A549 treated with Mapracorat at 1 μM for 4 hours (cell line): ENCODE results near the gene WDR74. TPM values are rescaled to one million over a fixed set of nuclear protein-coding genes. Genes with fewer than 3 reads are reported as not detected.

Experiments
- total RNA-seq: library from RNA; stranded (reverse); fragments of 200-300 nt; extraction: Qiagen RNA extraction; gene quantifications from 5 replicates; pipeline ENCODE4 v1.2.3, GENCODE V29; 2022

The WDR74 gene
- 74.3 to 86.7 TPM (median 77.3 TPM) in 5 replicates for total RNA-seq

DNA sequence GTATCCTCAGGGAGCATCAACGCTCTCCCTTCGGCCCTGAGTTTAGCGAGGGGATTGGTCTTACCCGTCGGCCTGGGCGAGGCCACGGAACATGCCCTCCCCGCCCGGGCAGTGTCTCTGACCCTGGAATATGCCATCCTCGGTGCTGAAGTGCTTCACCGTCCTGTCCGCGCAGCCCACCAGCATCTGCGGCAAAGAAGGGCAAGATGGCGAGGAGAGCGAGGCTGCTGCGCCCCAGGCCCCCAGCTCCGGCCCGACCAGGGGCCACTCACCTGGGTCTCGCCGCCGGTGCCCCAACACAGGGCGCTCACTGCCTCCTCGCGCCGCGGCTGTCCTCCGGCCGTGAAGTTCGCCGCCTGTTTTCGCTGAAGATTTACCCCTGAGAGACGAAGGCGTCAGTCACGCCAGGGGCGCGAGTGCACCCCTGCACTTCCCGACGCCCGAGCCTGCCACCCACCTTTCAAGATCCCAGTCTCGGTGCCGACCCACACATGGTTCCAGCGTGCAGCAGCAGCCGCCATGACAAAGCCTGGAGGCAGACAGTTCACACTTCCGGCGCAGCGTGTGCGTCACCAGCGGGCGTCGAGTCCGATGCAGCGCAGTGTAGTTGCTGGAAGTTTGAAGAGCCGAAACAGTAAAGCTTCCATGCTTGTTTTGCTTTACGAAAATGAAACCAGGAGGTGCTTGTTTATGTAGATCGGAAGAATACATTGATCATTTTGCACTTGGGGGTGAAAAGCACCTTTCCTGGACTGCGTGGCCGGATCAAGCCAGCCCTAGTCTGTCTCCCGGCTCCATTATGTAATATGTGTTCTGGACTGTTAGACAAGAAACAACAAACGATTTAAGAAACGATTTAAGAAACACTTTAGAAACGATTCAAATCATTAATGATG, at the start of gene WDR74:
Gene WDR74, minus strand, starts transcription at position 541 of the 896 bp plus-strand sequence. Its CDS starts 20 bp downstream, at position 521.

DNA sequence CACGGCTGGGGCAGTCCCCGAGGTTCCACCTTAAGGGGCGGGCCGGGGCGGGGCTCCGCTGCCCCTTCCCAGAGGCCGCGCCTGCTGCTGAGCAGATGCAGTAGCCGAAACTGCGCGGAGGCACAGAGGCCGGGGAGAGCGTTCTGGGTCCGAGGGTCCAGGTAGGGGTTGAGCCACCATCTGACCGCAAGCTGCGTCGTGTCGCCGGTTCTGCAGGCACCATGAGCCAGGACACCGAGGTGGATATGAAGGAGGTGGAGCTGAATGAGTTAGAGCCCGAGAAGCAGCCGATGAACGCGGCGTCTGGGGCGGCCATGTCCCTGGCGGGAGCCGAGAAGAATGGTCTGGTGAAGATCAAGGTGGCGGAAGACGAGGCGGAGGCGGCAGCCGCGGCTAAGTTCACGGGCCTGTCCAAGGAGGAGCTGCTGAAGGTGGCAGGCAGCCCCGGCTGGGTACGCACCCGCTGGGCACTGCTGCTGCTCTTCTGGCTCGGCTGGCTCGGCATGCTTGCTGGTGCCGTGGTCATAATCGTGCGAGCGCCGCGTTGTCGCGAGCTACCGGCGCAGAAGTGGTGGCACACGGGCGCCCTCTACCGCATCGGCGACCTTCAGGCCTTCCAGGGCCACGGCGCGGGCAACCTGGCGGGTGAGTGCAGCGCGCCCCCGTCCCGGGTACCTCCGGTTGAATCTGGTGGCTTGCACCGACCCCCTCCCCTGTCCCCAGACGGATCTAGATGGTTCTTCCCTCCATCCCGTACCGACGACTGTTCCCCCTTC, 41.6 kb upstream of the WDR74 start, which contains the start of gene SLC3A2:
Gene SLC3A2, plus strand, starts transcription at position 94 of the 776 bp plus-strand sequence. Its CDS starts 128 bp downstream, at position 222.

DNA sequence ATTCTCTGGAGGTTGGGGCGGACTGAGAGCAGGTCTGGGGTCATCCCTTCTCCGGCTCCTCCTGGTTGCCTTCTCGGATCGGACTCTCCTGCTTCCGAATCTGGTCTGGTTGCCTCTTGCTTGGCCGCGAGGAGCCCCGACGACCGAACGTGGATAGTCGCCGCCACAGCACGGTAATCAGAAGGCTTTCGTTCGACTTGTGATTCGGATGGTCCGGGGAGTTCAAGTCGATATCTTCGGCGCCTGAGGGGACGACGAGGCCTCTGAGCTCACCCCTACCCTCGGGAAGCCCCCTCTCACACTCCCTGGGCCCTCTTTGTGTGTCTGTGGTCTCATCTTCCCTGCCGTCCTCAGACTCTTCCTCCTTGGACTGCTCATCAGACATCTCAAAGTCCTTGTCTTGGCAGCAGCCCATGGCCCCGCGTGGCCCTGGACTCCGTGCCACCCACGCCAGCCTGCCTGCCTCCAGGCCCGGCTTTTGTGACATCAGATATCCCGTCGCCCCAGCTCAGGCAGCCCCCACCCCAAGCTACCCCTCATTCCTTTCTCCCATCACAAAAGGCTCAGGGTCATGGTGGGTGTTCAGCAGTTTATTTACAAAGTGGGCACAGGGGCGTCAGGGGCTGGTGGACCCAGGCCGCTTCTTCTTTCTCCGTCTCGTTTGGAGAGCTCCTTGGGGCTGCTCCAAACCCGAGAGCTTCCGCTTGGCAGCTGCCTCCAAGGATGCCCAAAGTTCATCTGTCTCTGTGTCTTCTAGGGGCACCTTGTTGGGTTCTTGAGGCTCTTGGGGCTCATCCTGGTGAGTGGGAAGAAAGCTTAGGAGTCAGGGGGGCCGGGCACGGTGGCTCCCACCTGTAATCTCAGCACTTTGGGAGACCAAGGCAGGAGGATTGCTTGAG, 6.8 kb downstream of the WDR74 start, which contains the start of gene TEX54:
Gene TEX54, minus strand, starts transcription at position 506 of the 899 bp plus-strand sequence.

DNA sequence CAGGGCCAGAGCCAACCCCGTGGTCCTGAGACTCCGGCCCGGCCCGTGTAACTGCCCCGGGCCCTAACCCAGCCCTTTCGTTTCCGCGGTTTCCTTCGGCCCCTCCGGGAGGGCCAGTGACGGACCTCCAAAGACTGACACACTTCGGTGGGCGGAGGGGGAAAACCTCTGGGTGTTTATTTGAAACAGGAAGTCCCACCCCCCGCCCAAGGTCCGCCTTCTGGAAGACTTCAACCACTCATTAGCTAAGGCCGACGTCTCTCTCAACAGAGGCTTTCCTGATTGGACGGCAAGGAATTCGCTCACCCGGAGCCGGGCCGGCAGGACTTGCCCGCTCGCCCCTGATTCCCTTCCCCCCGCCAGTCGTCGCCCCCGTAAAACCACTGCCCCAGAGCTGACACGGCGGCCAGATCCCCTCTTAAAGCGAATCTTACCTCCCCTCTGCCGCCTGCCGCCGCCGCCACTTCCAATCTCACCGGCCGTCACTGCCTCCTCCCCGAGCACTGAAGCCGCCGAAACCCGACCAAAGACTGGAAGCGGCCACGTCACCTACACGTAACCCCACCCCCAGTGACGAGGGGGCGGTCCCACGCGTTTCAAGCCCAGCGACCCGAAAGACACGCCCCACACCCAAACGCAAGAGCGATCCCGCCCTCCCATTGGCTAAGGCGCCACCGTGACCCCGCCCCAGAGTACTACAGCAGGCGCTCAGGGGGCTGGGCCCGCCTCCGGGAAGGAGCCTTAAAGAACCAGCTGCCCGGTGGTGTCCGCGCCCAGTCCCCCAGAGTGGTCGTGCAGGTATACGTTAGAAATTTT, 7.7 kb downstream of the WDR74 start, which contains the start of gene STX5:
Gene STX5, minus strand, starts transcription at position 532 of the 816 bp plus-strand sequence. CDS start 808 bp downstream, outside the sequence.

DNA sequence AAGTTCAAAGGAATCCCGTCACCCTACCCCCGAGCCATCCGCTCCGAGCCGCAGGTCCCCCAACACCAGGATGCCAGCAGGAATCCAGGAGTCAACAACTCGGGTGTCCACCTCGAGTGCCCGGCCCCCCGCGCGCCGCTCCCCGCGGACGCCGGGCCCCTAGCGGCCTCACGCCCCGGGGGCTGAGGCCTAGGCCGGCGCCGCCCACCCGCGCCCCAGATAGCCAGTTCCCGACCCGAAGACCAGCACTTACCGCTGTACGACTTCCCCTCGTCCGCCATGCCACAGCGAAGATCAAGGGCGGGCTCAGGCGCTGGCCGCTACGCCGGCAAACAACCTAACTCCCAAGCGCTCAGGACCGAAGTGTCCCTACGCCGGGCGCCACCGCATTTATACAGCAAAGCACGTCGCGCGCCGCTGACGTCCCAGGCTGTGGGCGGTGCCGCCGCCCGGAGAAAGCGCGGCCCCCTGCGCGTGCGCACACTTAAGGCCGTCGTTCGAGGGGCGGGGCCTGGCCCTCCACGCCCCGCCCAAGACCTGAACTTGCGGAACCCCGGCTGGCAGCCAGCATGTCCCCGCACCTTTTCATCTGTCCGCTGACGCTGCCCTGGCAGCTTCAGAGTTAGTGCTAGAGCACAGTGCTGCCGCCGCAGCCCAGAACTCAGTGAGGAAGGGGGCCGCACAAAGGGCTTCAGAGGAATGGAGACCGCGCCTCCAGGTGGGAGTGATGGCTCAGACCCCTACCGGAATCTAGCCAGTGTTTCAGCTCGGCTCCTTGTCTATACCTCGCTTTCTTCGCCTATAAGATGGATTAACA, 34.1 kb downstream of the WDR74 start, which contains the start of gene NXF1:
Gene NXF1, minus strand, starts transcription at position 365 of the 817 bp plus-strand sequence. Its CDS starts 84 bp downstream, at position 281.

DNA sequence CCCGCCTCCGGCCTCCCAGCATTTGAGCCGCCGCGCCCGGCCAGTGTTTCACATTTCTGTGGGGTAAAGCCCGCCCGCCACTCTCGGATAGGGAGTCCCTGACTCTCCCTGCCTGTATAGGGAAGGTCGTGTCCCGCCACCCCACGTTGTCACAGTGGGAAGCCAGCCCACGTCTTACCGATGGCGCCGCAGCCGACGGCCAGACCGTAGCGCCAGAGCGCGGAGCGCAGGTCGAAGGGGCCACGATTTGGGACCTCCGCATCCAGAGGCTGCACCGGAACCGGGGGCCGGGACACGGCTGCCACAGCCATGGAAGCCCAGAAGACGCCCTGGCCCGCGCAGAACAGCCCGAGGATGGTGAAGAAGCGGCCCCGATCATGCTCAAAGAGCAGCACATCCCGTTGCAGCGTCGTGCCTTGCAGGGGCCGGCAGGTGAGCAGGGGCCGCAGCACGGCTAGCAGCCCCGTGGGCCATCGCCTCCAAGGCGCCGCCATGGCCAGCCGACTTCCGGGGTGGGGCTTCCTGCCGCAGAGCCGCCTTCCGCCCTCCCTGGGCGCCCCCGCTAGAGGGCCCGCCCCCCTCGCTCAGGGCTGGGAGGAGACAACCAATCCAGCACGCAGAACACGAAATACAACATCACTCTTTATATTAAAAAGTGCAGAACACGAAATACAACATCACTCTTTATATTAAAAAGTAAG, 47.7 kb downstream of the WDR74 start, which contains the start of gene TMEM223:
Gene TMEM223, minus strand, starts transcription at position 506 of the 701 bp plus-strand sequence. Its CDS starts 12 bp downstream, at position 494.

DNA sequence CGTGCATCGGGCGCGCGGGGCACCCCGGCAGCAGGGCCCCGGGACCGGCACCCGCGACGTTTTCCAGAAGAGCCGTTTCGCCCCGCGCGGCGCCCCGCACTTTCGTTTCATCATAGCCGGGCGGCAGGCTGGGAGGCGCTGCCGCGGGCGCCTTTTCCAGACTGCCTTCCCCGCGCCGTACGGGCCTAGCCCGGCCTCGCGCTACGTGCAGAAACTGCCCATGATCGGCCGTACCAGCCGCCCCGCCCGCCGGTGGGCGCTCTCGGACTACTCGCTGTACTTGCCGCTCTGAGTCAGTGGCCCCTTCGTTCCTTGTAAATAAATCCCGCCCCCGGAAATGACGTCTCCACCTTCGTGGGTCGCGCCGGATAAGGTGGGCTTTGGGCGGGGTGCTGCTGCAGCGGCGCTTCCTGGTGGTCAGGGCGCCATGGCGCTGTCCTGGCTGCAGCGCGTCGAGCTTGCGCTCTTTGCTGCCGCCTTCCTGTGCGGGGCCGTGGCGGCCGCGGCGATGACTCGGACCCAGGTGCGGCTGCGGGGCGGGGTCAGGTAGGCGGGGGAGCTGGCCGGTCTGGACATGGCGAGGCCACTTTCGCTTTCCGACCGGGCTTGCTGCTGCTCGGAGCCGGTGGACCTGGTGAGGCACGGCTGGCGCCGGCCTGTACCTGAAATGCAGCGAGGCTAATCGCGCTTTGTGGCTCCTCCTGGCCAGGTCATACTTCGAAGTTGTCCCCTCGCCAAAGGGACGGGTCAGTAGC, 52.2 kb downstream of the WDR74 start, which contains the start of gene TMEM179B:
Gene TMEM179B, plus strand, starts transcription at position 398 of the 755 bp plus-strand sequence. Its CDS starts 30 bp downstream, at position 428.

Other genes with a start within 250 kb of the WDR74 start
- 13.6 to 16.7 TPM (median 16.4 TPM) in 5 replicates for gene TUT1, start 248.1 kb downstream of the WDR74 start, total RNA-seq
- 84.2 to 90.9 TPM (median 87.8 TPM) in 5 replicates for gene MTA2, start 237.7 kb downstream of the WDR74 start, total RNA-seq
- gene EML3, start 226.8 kb downstream of the WDR74 start, total RNA-seq = 18.3 to 27.8 TPM (median 22.2 TPM) in 5 replicates
- gene ROM1, start 226.3 kb downstream of the WDR74 start, total RNA-seq = 3.5 to 4.8 TPM (median 4.3 TPM) in 5 replicates
- 40.7 to 59.1 TPM (median 53.6 TPM) in 5 replicates for gene B3GAT3, start 217.6 kb downstream of the WDR74 start, total RNA-seq
- gene GANAB, start 193.0 kb downstream of the WDR74 start, total RNA-seq = 226 to 272 TPM (median 254 TPM) in 5 replicates
- gene INTS5, start 186.3 kb downstream of the WDR74 start, total RNA-seq = 16.6 to 22.4 TPM (median 21.4 TPM) in 5 replicates
- gene C11orf98, start 174.4 kb downstream of the WDR74 start, total RNA-seq = 120 to 142 TPM (median 133 TPM) in 5 replicates
- gene CSKMT, start 174.3 kb downstream of the WDR74 start, total RNA-seq = 9.8 to 16.3 TPM (median 14.4 TPM) in 5 replicates
- gene UQCC3, start 167.9 kb downstream of the WDR74 start, total RNA-seq = 27.0 to 39.9 TPM (median 36.2 TPM) in 5 replicates
- gene LBHD1, start 167.3 kb downstream of the WDR74 start, total RNA-seq = 3.1 to 5.1 TPM (median 4.6 TPM) in 5 replicates
- gene UBXN1, start 160.5 kb downstream of the WDR74 start, total RNA-seq = 102 to 125 TPM (median 116 TPM) in 5 replicates
- 0.06 to 0.24 TPM (median 0.09 TPM) in 4 of 5 replicates, not detected in the other for gene LRRN4CL, start 150.1 kb downstream of the WDR74 start, total RNA-seq
- gene BSCL2, start 132.2 kb downstream of the WDR74 start, total RNA-seq = 54.7 to 81.4 TPM (median 71.3 TPM) in 5 replicates
- not detected in 5 replicates for gene GNG3, start 131.9 kb downstream of the WDR74 start, total RNA-seq
- gene HNRNPUL2, start 112.1 kb downstream of the WDR74 start, total RNA-seq = 36.4 to 41.5 TPM (median 40.5 TPM) in 5 replicates
- gene TTC9C, start 111.1 kb downstream of the WDR74 start, total RNA-seq = 28.9 to 34.9 TPM (median 31.7 TPM) in 5 replicates
- 1.1 to 1.8 TPM (median 1.6 TPM) in 5 replicates for gene ZBTB3, start 85.4 kb downstream of the WDR74 start, total RNA-seq
- gene POLR2G, start 78.0 kb downstream of the WDR74 start, total RNA-seq = 165 to 180 TPM (median 178 TPM) in 5 replicates
- gene TAF6L, start 68.2 kb downstream of the WDR74 start, total RNA-seq = 11.7 to 16.5 TPM (median 12.7 TPM) in 5 replicates
- gene TMEM179B, start 52.2 kb downstream of the WDR74 start, total RNA-seq = 78.3 to 95.8 TPM (median 85.2 TPM) in 5 replicates
- 18.5 to 27.8 TPM (median 26.5 TPM) in 5 replicates for gene TMEM223, start 47.6 kb downstream of the WDR74 start, total RNA-seq
- gene NXF1, start 34.1 kb downstream of the WDR74 start, total RNA-seq = 41.1 to 56.6 TPM (median 51.1 TPM) in 5 replicates
- 19.5 to 24.9 TPM (median 24.1 TPM) in 5 replicates for gene STX5, start 7.5 kb downstream of the WDR74 start, total RNA-seq
- gene TEX54, start 6.7 kb downstream of the WDR74 start, total RNA-seq = not detected in 5 replicates
- 846 to 1,033 TPM (median 970 TPM) in 5 replicates for gene SLC3A2, start 41.3 kb upstream of the WDR74 start, total RNA-seq
- gene CHRM1, start 81.8 kb upstream of the WDR74 start, total RNA-seq = 0.06 to 0.21 TPM (median 0.10 TPM) in 5 replicates
- not detected in 5 replicates for gene SLC22A6, start 145.4 kb upstream of the WDR74 start, total RNA-seq
- not detected in 5 replicates for gene SLC22A8, start 176.3 kb upstream of the WDR74 start, total RNA-seq